ENCODE results near the gene SRPK1.
A peak's percentile ranks its signal among the peaks of the same experiment; 100 is the strongest.
"Not testable (repeated sequence)": the region's sequence is repeated elsewhere in the genome, so short reads cannot be mapped to it uniquely, and the experiment has no call there.

SRPK1 gene

GRCh38 chr6:35920793-35921732 is at the start of gene SRPK1:
Gene SRPK1, minus strand, starts transcription at chr6:35921098. Its CDS starts 42 bp downstream, at chr6:35921056.
- peak; percentile 87 for DNase-seq (ENCODE audit: low spot score)

GRCh38 chr6:35970181-35970580 is 49.3 kb upstream of the SRPK1 start:
- DNase-seq (ENCODE audit: low spot score): peak; percentile 87

GRCh38 chr6:35969646-35970045 is 48.7 kb upstream of the SRPK1 start:
- DNase-seq (ENCODE audit: low spot score): no peak

GRCh38 chr6:35968821-35969220 is 47.9 kb upstream of the SRPK1 start:
- no peak for DNase-seq (ENCODE audit: low spot score)

GRCh38 chr6:35967076-35967774 is 46.3 kb upstream of the SRPK1 start:
- DNase-seq (ENCODE audit: low spot score): no peak

- no peak for DNase-seq (ENCODE audit: low spot score)
Observed at GRCh38 chr6:35962779-35963560, 42.1 kb upstream of the SRPK1 start.

- no peak for DNase-seq (ENCODE audit: low spot score)
Observed at GRCh38 chr6:35960187-35960586, 39.3 kb upstream of the SRPK1 start.

GRCh38 chr6:35955970-35956369 is 35.1 kb upstream of the SRPK1 start:
- DNase-seq (ENCODE audit: low spot score): no peak

GRCh38 chr6:35955521-35955920 is 34.6 kb upstream of the SRPK1 start:
- DNase-seq (ENCODE audit: low spot score): no peak

GRCh38 chr6:35955071-35955470 is 34.2 kb upstream of the SRPK1 start:
- DNase-seq (ENCODE audit: low spot score): peak; percentile 89

GRCh38 chr6:35954333-35954732 is 33.4 kb upstream of the SRPK1 start:
- DNase-seq (ENCODE audit: low spot score): no peak

- DNase-seq (ENCODE audit: low spot score): peak; percentile 35
Observed at GRCh38 chr6:35948725-35949124, 27.8 kb upstream of the SRPK1 start.

- DNase-seq (ENCODE audit: low spot score): peak; percentile 58
Observed at GRCh38 chr6:35945650-35946025, 24.7 kb upstream of the SRPK1 start.

GRCh38 chr6:35943390-35943789 is 22.5 kb upstream of the SRPK1 start:
- DNase-seq (ENCODE audit: low spot score): no peak

- no peak for DNase-seq (ENCODE audit: low spot score)
Observed at GRCh38 chr6:35942355-35942754, 21.5 kb upstream of the SRPK1 start.

- DNase-seq (ENCODE audit: low spot score): not testable (repeated sequence)
Observed at GRCh38 chr6:35941170-35941569, 20.3 kb upstream of the SRPK1 start.

- DNase-seq (ENCODE audit: low spot score): not testable (repeated sequence)
Observed at GRCh38 chr6:35940014-35940413, 19.1 kb upstream of the SRPK1 start.

- not testable (repeated sequence) for DNase-seq (ENCODE audit: low spot score)
Observed at GRCh38 chr6:35939259-35939658, 18.4 kb upstream of the SRPK1 start.

- no peak for DNase-seq (ENCODE audit: low spot score)
Observed at GRCh38 chr6:35936681-35937359, 15.9 kb upstream of the SRPK1 start.

- DNase-seq (ENCODE audit: low spot score): no peak
Observed at GRCh38 chr6:35935469-35935868, 14.6 kb upstream of the SRPK1 start.

GRCh38 chr6:35933844-35934243 is 12.9 kb upstream of the SRPK1 start:
- DNase-seq (ENCODE audit: low spot score): no peak

GRCh38 chr6:35931873-35932272 is 11.0 kb upstream of the SRPK1 start:
- DNase-seq (ENCODE audit: low spot score): not testable (repeated sequence)
